NCI-H446 (cell line): ENCODE data around the gene GALNT18.

ENCODE experiments used
- DNase-seq, 2 experiments: peaks; one replicate each; lab custom pipeline; 2025; lab: John Stamatoyannopoulos, UW

Gene GALNT18

GRCh38 chr11:11621573-11622339 is at the start of gene GALNT18:
Gene GALNT18 (minus strand): TSS chr11:11622005.
- DNase-seq: peak; percentile 78 to 97

- DNase-seq: no peak
These were observed 48.8 kb upstream of the GALNT18 start for GRCh38 chr11:11670574-11670973.

- no peak for DNase-seq
These were observed 47.5 kb upstream of the GALNT18 start for GRCh38 chr11:11669233-11669846.

- no peak for DNase-seq
These were observed 47.0 kb upstream of the GALNT18 start for GRCh38 chr11:11668781-11669180.

- no peak for DNase-seq
These were observed 46.5 kb upstream of the GALNT18 start for GRCh38 chr11:11668274-11668673.

- peak in 1 of 2 experiments; percentile 38 for DNase-seq
These were observed 45.3 kb upstream of the GALNT18 start for GRCh38 chr11:11667056-11667455.

- DNase-seq: no peak
These were observed 43.6 kb upstream of the GALNT18 start for GRCh38 chr11:11665407-11665806.

- DNase-seq: no peak
These were observed 42.1 kb upstream of the GALNT18 start for GRCh38 chr11:11663907-11664306.

- DNase-seq: no peak
These were observed 40.8 kb upstream of the GALNT18 start for GRCh38 chr11:11662578-11662977.

- DNase-seq: peak in 1 of 2 experiments; percentile 49
These were observed 39.7 kb upstream of the GALNT18 start for GRCh38 chr11:11661326-11662040.

- no peak for DNase-seq
These were observed 38.5 kb upstream of the GALNT18 start for GRCh38 chr11:11660363-11660740.

GRCh38 chr11:11659567-11660362 is 38.0 kb upstream of the GALNT18 start:
- peak in 1 of 2 experiments; percentile 55 for DNase-seq

- DNase-seq: no peak
These were observed 35.6 kb upstream of the GALNT18 start for GRCh38 chr11:11657218-11657955.

- no peak for DNase-seq
These were observed 19.8 kb upstream of the GALNT18 start for GRCh38 chr11:11641581-11641980.

- DNase-seq: peak in 1 of 2 experiments; percentile 23
These were observed 19.2 kb upstream of the GALNT18 start for GRCh38 chr11:11640996-11641395.

- DNase-seq: no peak
These were observed 18.3 kb upstream of the GALNT18 start for GRCh38 chr11:11640152-11640551.

GRCh38 chr11:11636671-11637070 is 14.9 kb upstream of the GALNT18 start:
- no peak for DNase-seq

- no peak for DNase-seq
These were observed 13.6 kb upstream of the GALNT18 start for GRCh38 chr11:11635443-11635842.

- DNase-seq: no peak
These were observed 7.6 kb upstream of the GALNT18 start for GRCh38 chr11:11629368-11629767.

GRCh38 chr11:11628651-11629050 is 6.8 kb upstream of the GALNT18 start:
- no peak for DNase-seq

- DNase-seq: no peak
These were observed 4.3 kb upstream of the GALNT18 start for GRCh38 chr11:11626128-11626527.
